Progenitor cell of endocrine pancreas (in vitro differentiated cells): ENCODE data around the gene FMO4. TPM values are rescaled to one million over a fixed set of nuclear protein-coding genes. Genes with fewer than 3 reads are reported as not detected.

ENCODE experiments used
- DNase-seq: peaks from one replicate; pipeline ENCODE4 v3.0.0; 2021; ENCODE audit warnings: low spot score; ENCODE audit not compliant: unreplicated experiment
- H3K27ac Mint-ChIP-seq: 2 replicates; pipeline ENCODE4 v1.8.0; 2021; ENCODE audit warnings: mild to moderate bottlenecking, moderate library complexity, mixed read lengths
- H3K27me3 Mint-ChIP-seq: 2 replicates; pipeline ENCODE4 v1.8.0; 2021; ENCODE audit warnings: mixed read lengths
- H3K36me3 Mint-ChIP-seq: 2 replicates; pipeline ENCODE4 v1.8.0; 2022; ENCODE audit warnings: mixed read lengths; ENCODE audit not compliant: insufficient read depth
- H3K4me1 Mint-ChIP-seq: 2 replicates; pipeline ENCODE4 v1.8.0; 2021; ENCODE audit warnings: low read depth, mixed read lengths
- H3K4me3 Mint-ChIP-seq: 2 replicates; pipeline ENCODE4 v1.8.0; 2021; ENCODE audit warnings: low read depth, mild to moderate bottlenecking, moderate library complexity, mixed read lengths
- H3K9me3 Mint-ChIP-seq: 2 replicates; pipeline ENCODE4 v1.8.0; 2021; ENCODE audit warnings: low read depth, mixed read lengths
- CTCF ChIP-seq: fragments of 200-600 bp; sonication (generic); IDR thresholded peaks from one replicate; pipeline ENCODE4 v1.5.0; 2021; ENCODE audit warnings: antibody characterized with exemption, mild to moderate bottlenecking; ENCODE audit not compliant: unreplicated experiment
- total RNA-seq: library from RNA; stranded (reverse); gene quantifications from 2 replicates; pipeline ENCODE4 v1.2.1, GENCODE V29; 2021

The FMO4 gene
- total RNA-seq, 1 donor from 2014 or later = 4.5 TPM

GRCh38 chr1:171345536-171345935, 31.6 kb downstream of the FMO4 start:
- Mint-ChIP-seq H3K4me1 (peaks cover 12% of the 10 kb centered on the region), H3K27me3 (no peaks in the 10 kb centered on the region), H3K27ac (no peak overlapping the region), H3K9me3 (peaks cover 9% of the 10 kb centered on the region), H3K4me3 (no peak overlapping the region), H3K36me3 (peaks cover 2% of the 10 kb centered on the region)
- TF ChIP-seq CTCF = no peak
- no peak for DNase-seq

GRCh38 chr1:171346881-171347280, 32.9 kb downstream of the FMO4 start:
- peaks cover 9% of the 10 kb centered on the region for H3K9me3 Mint-ChIP-seq
- DNase-seq = no peak
- H3K4me3 Mint-ChIP-seq = no peak overlapping the region
- no peak for TF ChIP-seq CTCF
- no peaks in the 10 kb centered on the region for H3K27me3 Mint-ChIP-seq
- peaks cover 12% of the 10 kb centered on the region for H3K4me1 Mint-ChIP-seq
- peaks cover 2% of the 10 kb centered on the region for H3K36me3 Mint-ChIP-seq
- H3K27ac Mint-ChIP-seq = no peak overlapping the region

GRCh38 chr1:171350594-171350993, 36.6 kb downstream of the FMO4 start:
- Mint-ChIP-seq H3K4me3 (no peak overlapping the region), H3K27me3 (no peaks in the 10 kb centered on the region), H3K9me3 (peaks cover 4% of the 10 kb centered on the region), H3K36me3 (peaks cover 2% of the 10 kb centered on the region), H3K4me1 (no peaks in the 10 kb centered on the region), H3K27ac (no peak overlapping the region)
- no peak for TF ChIP-seq CTCF
- no peak for DNase-seq

GRCh38 chr1:171351961-171352360, 38.0 kb downstream of the FMO4 start:
- TF ChIP-seq CTCF = no peak
- Mint-ChIP-seq H3K4me1 (no peaks in the 10 kb centered on the region), H3K36me3 (peaks cover 2% of the 10 kb centered on the region), H3K4me3 (no peak overlapping the region), H3K9me3 (no peaks in the 10 kb centered on the region), H3K27me3 (no peaks in the 10 kb centered on the region), H3K27ac (no peak overlapping the region)
- no peak for DNase-seq

- Mint-ChIP-seq H3K27me3 (no peaks in the 10 kb centered on the region), H3K27ac (no peak overlapping the region), H3K9me3 (no peaks in the 10 kb centered on the region), H3K36me3 (peaks cover 2% of the 10 kb centered on the region), H3K4me1 (no peaks in the 10 kb centered on the region), H3K4me3 (no peak overlapping the region)
- no peak for DNase-seq
- TF ChIP-seq CTCF = no peak
These were observed 38.6 kb downstream of the FMO4 start for GRCh38 chr1:171352554-171352953.

GRCh38 chr1:171355727-171356126, 41.7 kb downstream of the FMO4 start:
- TF ChIP-seq CTCF = no peak
- no peaks in the 10 kb centered on the region for H3K36me3 Mint-ChIP-seq
- H3K9me3 Mint-ChIP-seq = peaks cover 2% of the 10 kb centered on the region
- no peaks in the 10 kb centered on the region for H3K27me3 Mint-ChIP-seq
- H3K4me1 Mint-ChIP-seq = peaks cover 3% of the 10 kb centered on the region
- H3K27ac Mint-ChIP-seq = no peak overlapping the region
- DNase-seq = no peak
- no peak overlapping the region for H3K4me3 Mint-ChIP-seq
